Measurements from ENCODE around the gene LRRC41.
A peak's percentile ranks its signal among the peaks of the same experiment; 100 is the strongest.

Gene LRRC41

DNA sequence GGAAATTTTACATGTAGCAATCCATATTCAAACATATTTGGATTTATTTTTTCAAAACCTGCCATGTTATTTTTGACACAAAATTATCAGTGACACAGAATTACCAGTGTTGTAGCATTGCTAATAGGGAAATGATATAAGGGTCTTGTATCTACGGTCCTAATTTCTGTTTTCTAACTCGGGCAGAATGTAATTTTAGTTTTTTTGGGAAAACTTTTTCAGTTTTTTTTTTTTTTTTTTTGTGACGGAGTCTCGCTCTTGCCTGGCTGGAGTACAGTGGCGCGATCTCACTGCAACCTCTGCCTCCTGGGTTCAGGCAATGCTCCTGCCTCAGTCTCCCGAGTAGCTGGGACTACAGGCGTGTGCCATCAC lies 2.7 kb upstream of the LRRC41 start:
- H3K27me3 ChIP-seq (replicated peaks; ENCODE audit: control insufficient read depth, insufficient read depth, low read length, poor library complexity, severe bottlenecking) = no peaks in the 10 kb centered on the region
- H3K4me1 ChIP-seq (ENCODE audit: control insufficient read depth, insufficient read depth, low read length, poor library complexity, severe bottlenecking) = peaks cover 17% of the 10 kb centered on the region
- DNase-seq = no peak
- H3K27ac ChIP-seq (ENCODE audit: insufficient read depth, low read length, poor library complexity, severe bottlenecking) = no peak overlapping the region
- H3K9me3 ChIP-seq (ENCODE audit: control insufficient read depth, low read length) = no peaks in the 10 kb centered on the region
- peaks cover 14% of the 10 kb centered on the region for H3K36me3 ChIP-seq (ENCODE audit: control insufficient read depth, insufficient read depth, low read length)
- H3K4me3 ChIP-seq (ENCODE audit: insufficient read depth, low read depth, low read length, poor library complexity, severe bottlenecking) = no peak overlapping the region

DNA sequence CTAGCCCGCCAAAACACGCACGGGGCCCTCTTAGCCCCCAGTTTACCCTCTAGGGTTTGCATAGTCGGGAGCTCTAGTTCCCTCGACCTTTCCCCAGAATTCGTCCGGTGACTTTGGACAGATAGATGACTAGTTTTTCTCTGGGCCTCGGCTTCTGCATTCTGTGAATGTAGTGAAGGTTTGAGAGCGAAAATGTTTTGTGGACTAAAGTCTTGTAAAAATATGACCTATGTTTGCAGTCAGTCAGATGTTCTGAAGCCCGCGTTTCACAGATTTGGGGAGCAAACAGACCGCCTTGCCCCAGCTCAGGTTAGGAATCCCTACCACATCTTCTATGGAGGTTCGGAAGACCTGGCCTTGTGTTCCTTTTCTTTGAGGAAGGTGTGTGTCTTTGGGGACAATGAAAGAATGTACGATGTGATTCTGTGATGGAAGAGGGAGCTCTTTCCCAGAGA lies 483 bp upstream of the LRRC41 start:
- Histone ChIP-seq H3K27ac (ENCODE audit: insufficient read depth, low read length, poor library complexity, severe bottlenecking) (peak overlapping the region; percentile 86), H3K4me1 (ENCODE audit: control insufficient read depth, insufficient read depth, low read length, poor library complexity, severe bottlenecking) (peaks cover 19% of the 10 kb centered on the region), H3K27me3 (replicated peaks; ENCODE audit: control insufficient read depth, insufficient read depth, low read length, poor library complexity, severe bottlenecking) (no peaks in the 10 kb centered on the region), H3K9me3 (ENCODE audit: control insufficient read depth, low read length) (no peaks in the 10 kb centered on the region), H3K4me3 (ENCODE audit: insufficient read depth, low read depth, low read length, poor library complexity, severe bottlenecking) (peak overlapping the region; percentile 73), H3K36me3 (ENCODE audit: control insufficient read depth, insufficient read depth, low read length) (no peaks in the 10 kb centered on the region)
- DNase-seq = no peak

DNA sequence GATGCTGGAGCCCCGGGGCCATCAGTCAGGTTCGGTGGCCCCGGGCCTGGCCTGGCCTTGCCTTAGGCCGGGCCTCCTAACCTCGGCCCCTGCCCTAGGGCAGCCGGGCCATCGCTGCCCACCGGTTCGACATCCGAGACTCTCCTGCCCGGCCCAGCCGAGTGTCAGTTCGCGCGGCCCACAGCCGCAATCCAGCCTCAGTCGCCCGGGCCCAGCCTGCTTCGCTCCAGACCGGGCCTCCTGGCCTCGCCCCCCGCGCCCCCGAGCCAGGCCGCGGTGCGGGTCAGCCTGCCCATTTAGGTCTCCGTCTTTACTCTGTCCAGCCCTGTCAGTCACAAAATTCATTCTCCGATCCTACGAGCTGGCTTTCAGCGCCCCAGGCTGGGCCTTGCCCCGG lies 777 bp downstream of the LRRC41 start:
- no peaks in the 10 kb centered on the region for H3K27me3 ChIP-seq (replicated peaks; ENCODE audit: control insufficient read depth, insufficient read depth, low read length, poor library complexity, severe bottlenecking)
- H3K36me3 ChIP-seq (ENCODE audit: control insufficient read depth, insufficient read depth, low read length) = peaks cover 5% of the 10 kb centered on the region
- H3K4me1 ChIP-seq (ENCODE audit: control insufficient read depth, insufficient read depth, low read length, poor library complexity, severe bottlenecking) = peaks cover 19% of the 10 kb centered on the region
- peak overlapping the region; percentile 86 for H3K27ac ChIP-seq (ENCODE audit: insufficient read depth, low read length, poor library complexity, severe bottlenecking)
- H3K4me3 ChIP-seq (ENCODE audit: insufficient read depth, low read depth, low read length, poor library complexity, severe bottlenecking) = peak overlapping the region; percentile 73
- no peaks in the 10 kb centered on the region for H3K9me3 ChIP-seq (ENCODE audit: control insufficient read depth, low read length)
- peak in 1 of 3 donors; percentile 3 for DNase-seq

DNA sequence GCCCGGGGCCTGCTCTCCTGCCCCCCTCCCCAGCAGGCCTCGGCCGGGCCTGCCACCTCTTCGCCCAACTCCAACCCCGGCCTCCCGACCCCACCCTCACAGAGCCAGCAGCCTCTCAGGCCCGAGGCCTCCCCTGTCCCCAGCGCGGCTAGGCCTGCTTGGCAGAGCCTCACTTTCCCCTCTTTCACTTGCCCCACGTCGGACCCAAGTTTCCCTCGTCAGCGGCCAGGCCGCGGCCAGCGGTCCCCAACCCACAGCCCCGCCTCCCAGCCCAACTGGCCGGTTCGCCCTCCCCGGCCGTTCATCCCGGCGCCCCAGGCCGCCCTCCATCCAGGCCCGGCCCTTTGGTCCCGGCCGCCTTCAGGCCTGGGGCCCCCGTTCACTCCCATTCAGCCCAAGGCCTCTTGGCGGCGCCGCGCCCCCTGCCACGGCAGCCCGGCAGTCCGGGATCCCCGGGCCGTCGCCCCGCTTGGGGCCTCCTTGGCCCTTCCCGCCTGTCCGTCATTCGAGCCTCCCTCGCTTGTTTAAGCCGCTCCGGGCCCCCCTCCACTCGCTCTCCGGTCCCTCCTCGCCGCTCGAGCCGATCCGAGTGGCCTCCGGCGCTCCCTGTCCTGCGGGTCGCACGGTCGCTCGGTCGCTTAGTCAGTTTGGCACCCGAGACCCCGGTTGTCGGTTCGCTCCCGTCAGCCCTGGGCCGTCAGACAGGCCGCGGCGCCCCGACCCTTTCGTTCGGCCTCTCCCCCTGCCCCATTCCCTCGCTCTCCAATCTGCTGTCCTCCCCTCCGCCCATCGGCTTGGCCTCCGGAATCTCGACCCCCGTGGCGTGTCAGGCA lies 1.4 kb downstream of the LRRC41 start:
- Histone ChIP-seq H3K4me1 (ENCODE audit: control insufficient read depth, insufficient read depth, low read length, poor library complexity, severe bottlenecking) (peaks cover 19% of the 10 kb centered on the region), H3K9me3 (ENCODE audit: control insufficient read depth, low read length) (no peaks in the 10 kb centered on the region), H3K27ac (ENCODE audit: insufficient read depth, low read length, poor library complexity, severe bottlenecking) (peak overlapping the region; percentile 86), H3K4me3 (ENCODE audit: insufficient read depth, low read depth, low read length, poor library complexity, severe bottlenecking) (peak overlapping the region; percentile 73), H3K27me3 (replicated peaks; ENCODE audit: control insufficient read depth, insufficient read depth, low read length, poor library complexity, severe bottlenecking) (no peaks in the 10 kb centered on the region), H3K36me3 (ENCODE audit: control insufficient read depth, insufficient read depth, low read length) (peaks cover 11% of the 10 kb centered on the region)
- peak; percentile 9 to 26 (median 11) for DNase-seq

DNA sequence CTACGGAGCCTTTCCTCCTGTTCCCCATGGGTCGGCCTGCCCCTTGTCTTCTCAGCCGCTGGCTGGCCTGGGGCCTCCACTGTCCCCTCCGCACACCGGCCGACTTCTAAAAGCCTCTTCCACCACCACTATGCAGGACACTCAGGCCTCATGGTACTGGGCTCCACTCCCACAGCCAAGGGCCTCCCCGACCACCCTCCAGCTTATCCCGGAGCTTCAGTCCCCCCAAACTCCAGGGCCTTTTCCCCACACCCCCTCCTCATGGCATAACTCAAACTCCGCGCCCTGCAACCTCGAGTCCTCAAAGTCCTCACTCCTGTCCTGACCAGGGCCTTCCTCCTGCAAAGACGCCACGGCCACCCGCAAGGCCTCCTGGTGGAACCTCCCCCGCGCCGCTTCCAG lies 2.0 kb downstream of the LRRC41 start:
- DNase-seq = no peak
- no peaks in the 10 kb centered on the region for H3K9me3 ChIP-seq (ENCODE audit: control insufficient read depth, low read length)
- H3K4me1 ChIP-seq (ENCODE audit: control insufficient read depth, insufficient read depth, low read length, poor library complexity, severe bottlenecking) = peaks cover 19% of the 10 kb centered on the region
- H3K27ac ChIP-seq (ENCODE audit: insufficient read depth, low read length, poor library complexity, severe bottlenecking) = peak overlapping the region; percentile 86
- peaks cover 17% of the 10 kb centered on the region for H3K36me3 ChIP-seq (ENCODE audit: control insufficient read depth, insufficient read depth, low read length)
- H3K27me3 ChIP-seq (replicated peaks; ENCODE audit: control insufficient read depth, insufficient read depth, low read length, poor library complexity, severe bottlenecking) = no peaks in the 10 kb centered on the region
- H3K4me3 ChIP-seq (ENCODE audit: insufficient read depth, low read depth, low read length, poor library complexity, severe bottlenecking) = peak overlapping the region; percentile 73

DNA sequence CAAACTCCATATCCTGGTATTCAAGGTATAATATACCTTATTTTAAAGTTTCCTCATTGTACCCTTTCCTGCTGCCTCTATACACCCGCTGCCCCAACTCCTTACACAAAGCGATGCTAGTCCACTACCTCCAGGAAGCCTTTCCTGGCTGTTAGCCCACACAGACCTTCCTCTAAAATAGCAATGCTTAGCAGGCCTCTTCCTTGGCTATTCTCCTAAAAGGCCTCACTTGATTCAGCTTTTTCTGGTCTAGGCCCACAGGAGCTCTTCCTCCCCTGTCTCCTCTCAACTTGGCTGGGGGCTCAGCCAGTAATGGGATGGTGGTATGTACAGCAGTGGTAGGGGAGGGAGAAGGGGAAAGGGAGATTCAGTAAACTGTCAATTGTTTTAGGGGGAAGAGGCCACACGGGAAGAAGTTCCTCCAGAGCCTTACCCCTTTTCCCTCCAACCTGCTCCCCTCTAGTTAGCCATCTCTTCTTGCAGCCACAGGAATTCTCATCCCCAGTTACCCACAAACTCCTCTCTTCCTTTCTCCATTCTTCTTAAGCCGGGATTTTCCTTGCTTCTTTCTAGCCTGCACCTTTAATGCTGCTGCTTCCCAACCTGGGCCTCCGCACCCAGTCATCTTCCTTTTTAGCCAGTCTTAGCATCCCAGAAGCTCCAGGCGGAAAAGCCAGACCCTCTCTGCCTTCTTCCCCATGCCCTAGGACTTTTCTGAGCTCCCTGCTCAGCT lies 2.6 kb downstream of the LRRC41 start:
- Histone ChIP-seq H3K27ac (ENCODE audit: insufficient read depth, low read length, poor library complexity, severe bottlenecking) (no peak overlapping the region), H3K4me3 (ENCODE audit: insufficient read depth, low read depth, low read length, poor library complexity, severe bottlenecking) (peak overlapping the region; percentile 73), H3K4me1 (ENCODE audit: control insufficient read depth, insufficient read depth, low read length, poor library complexity, severe bottlenecking) (peaks cover 19% of the 10 kb centered on the region), H3K27me3 (replicated peaks; ENCODE audit: control insufficient read depth, insufficient read depth, low read length, poor library complexity, severe bottlenecking) (no peaks in the 10 kb centered on the region), H3K36me3 (ENCODE audit: control insufficient read depth, insufficient read depth, low read length) (peaks cover 20% of the 10 kb centered on the region), H3K9me3 (ENCODE audit: control insufficient read depth, low read length) (no peaks in the 10 kb centered on the region)
- no peak for DNase-seq

DNA sequence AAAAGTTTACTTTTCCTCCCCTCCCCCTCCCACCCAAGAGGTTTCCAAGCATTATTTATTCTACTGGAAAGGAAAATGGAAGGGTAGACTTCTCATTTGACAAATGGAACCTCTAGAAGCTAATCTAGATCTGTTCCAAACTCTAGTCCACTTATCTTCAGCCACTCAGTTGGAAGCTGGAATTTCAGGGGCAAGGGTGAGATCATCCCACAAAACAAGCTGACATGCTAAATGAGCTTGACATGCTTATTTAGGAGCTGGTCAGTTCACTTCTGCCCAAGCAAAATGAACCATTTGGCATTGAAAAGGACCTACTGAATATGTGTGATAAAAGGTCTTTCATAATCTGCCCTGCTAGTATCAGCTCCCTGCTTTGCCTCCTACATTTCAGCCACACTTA lies 5.0 kb downstream of the LRRC41 start:
- DNase-seq = no peak
- Histone ChIP-seq H3K9me3 (ENCODE audit: control insufficient read depth, low read length) (no peaks in the 10 kb centered on the region), H3K27ac (ENCODE audit: insufficient read depth, low read length, poor library complexity, severe bottlenecking) (no peak overlapping the region), H3K36me3 (ENCODE audit: control insufficient read depth, insufficient read depth, low read length) (peaks cover 28% of the 10 kb centered on the region), H3K4me3 (ENCODE audit: insufficient read depth, low read depth, low read length, poor library complexity, severe bottlenecking) (no peak overlapping the region), H3K4me1 (ENCODE audit: control insufficient read depth, insufficient read depth, low read length, poor library complexity, severe bottlenecking) (peaks cover 9% of the 10 kb centered on the region), H3K27me3 (replicated peaks; ENCODE audit: control insufficient read depth, insufficient read depth, low read length, poor library complexity, severe bottlenecking) (no peaks in the 10 kb centered on the region)

DNA sequence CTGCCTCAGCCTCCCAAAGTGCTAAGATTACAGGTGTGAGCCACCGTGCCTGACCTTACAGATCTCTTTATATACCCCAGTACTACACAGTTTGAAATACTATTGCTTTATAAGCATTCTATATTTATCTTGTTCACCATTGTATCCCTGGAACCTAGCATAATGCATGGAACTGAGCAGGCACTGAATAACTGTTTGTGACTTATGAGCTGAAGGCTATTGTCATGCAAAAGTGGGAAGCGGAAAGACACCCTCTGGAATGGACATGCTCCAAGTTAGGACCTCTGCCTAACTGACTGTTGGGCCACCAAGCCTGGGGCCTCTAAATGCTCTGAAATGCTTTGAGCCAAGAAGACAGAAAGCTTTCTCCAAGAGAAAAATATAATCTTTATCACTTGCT lies 8.1 kb downstream of the LRRC41 start:
- H3K9me3 ChIP-seq (ENCODE audit: control insufficient read depth, low read length) = no peaks in the 10 kb centered on the region
- DNase-seq = no peak
- no peak overlapping the region for H3K27ac ChIP-seq (ENCODE audit: insufficient read depth, low read length, poor library complexity, severe bottlenecking)
- H3K4me3 ChIP-seq (ENCODE audit: insufficient read depth, low read depth, low read length, poor library complexity, severe bottlenecking) = no peak overlapping the region
- H3K36me3 ChIP-seq (ENCODE audit: control insufficient read depth, insufficient read depth, low read length) = peaks cover 28% of the 10 kb centered on the region
- H3K4me1 ChIP-seq (ENCODE audit: control insufficient read depth, insufficient read depth, low read length, poor library complexity, severe bottlenecking) = no peaks in the 10 kb centered on the region
- no peaks in the 10 kb centered on the region for H3K27me3 ChIP-seq (replicated peaks; ENCODE audit: control insufficient read depth, insufficient read depth, low read length, poor library complexity, severe bottlenecking)

DNA sequence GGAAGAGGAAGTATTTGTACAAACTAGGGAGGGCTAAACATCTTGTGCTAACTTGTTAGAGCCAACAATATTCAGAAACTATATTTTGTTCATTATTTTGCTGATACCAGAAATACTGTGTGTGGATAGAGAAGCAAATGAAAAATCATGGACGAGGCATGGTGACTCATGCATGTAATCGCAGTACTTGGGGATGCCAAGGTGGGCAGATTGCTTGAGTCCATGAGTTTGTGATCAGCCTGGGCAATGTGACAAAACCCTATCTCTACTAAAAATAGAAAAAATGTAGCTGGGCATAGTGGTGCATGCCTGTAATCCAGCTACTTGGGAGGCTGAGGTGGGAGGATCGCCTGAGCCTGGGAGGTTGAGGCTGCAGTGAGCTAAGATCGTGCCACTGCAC lies 13.4 kb downstream of the LRRC41 start:
- H3K9me3 ChIP-seq (ENCODE audit: control insufficient read depth, low read length) = no peaks in the 10 kb centered on the region
- no peak overlapping the region for H3K27ac ChIP-seq (ENCODE audit: insufficient read depth, low read length, poor library complexity, severe bottlenecking)
- peaks cover 4% of the 10 kb centered on the region for H3K36me3 ChIP-seq (ENCODE audit: control insufficient read depth, insufficient read depth, low read length)
- no peak overlapping the region for H3K4me3 ChIP-seq (ENCODE audit: insufficient read depth, low read depth, low read length, poor library complexity, severe bottlenecking)
- H3K27me3 ChIP-seq (replicated peaks; ENCODE audit: control insufficient read depth, insufficient read depth, low read length, poor library complexity, severe bottlenecking) = no peaks in the 10 kb centered on the region
- no peaks in the 10 kb centered on the region for H3K4me1 ChIP-seq (ENCODE audit: control insufficient read depth, insufficient read depth, low read length, poor library complexity, severe bottlenecking)
- DNase-seq = no peak

DNA sequence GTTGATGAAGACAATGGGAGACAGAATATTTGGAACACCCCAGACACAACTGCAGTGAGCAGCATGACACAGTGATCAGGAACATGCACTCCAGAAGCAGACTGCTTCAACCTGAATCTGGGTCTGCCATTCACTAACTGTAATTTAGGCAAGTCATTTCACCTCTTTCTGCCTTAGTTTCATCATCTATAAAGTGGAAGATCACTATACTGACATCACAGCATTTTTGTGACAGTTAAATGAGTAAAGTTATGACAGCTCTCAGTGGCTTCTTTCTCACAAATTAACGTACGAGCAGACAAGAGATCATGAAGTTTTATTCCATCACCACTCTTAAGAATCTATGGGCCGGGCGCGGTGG lies 14.3 kb downstream of the LRRC41 start:
- no peak for DNase-seq
- H3K4me1 ChIP-seq (ENCODE audit: control insufficient read depth, insufficient read depth, low read length, poor library complexity, severe bottlenecking) = no peaks in the 10 kb centered on the region
- H3K27me3 ChIP-seq (replicated peaks; ENCODE audit: control insufficient read depth, insufficient read depth, low read length, poor library complexity, severe bottlenecking) = no peaks in the 10 kb centered on the region
- peaks cover 4% of the 10 kb centered on the region for H3K36me3 ChIP-seq (ENCODE audit: control insufficient read depth, insufficient read depth, low read length)
- no peak overlapping the region for H3K27ac ChIP-seq (ENCODE audit: insufficient read depth, low read length, poor library complexity, severe bottlenecking)
- no peak overlapping the region for H3K4me3 ChIP-seq (ENCODE audit: insufficient read depth, low read depth, low read length, poor library complexity, severe bottlenecking)
- no peaks in the 10 kb centered on the region for H3K9me3 ChIP-seq (ENCODE audit: control insufficient read depth, low read length)

Data from effector memory CD4-positive, alpha-beta T cell (primary cell).